ENCODE results near the gene HLA-B.

GRCh38 chr6:31352310-31352682, 4.7 kb downstream of the HLA-B start:
- TF ChIP-seq POLR2A (IDR thresholded peaks at IDR 0.05): no peak
- TF ChIP-seq, protein P1, sequence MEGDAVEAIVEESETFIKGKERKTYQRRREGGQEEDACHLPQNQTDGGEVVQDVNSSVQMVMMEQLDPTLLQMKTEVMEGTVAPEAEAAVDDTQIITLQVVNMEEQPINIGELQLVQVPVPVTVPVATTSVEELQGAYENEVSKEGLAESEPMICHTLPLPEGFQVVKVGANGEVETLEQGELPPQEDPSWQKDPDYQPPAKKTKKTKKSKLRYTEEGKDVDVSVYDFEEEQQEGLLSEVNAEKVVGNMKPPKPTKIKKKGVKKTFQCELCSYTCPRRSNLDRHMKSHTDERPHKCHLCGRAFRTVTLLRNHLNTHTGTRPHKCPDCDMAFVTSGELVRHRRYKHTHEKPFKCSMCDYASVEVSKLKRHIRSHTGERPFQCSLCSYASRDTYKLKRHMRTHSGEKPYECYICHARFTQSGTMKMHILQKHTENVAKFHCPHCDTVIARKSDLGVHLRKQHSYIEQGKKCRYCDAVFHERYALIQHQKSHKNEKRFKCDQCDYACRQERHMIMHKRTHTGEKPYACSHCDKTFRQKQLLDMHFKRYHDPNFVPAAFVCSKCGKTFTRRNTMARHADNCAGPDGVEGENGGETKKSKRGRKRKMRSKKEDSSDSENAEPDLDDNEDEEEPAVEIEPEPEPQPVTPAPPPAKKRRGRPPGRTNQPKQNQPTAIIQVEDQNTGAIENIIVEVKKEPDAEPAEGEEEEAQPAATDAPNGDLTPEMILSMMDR (IDR thresholded peaks at IDR 0.05): no peak
